B cell (primary cell): ENCODE data around the gene HIPK1. TPM values are rescaled to one million over a fixed set of nuclear protein-coding genes. Genes with fewer than 3 reads are reported as not detected.

Experiments
- ATAC-seq: fragments of 200-7000 bp; cut with Tn5 transposase; one replicate; pipeline ENCODE4 v1.10.0; 2021; ENCODE audit warnings: low read depth, mild to moderate bottlenecking, moderate number of reproducible peaks, moderate library complexity
- CTCF ChIA-PET: fragments of 350-600 bp; sonication (Branson Sonifier 250); formaldehyde crosslinking; loops from one replicate; lab custom pipeline; 2021; ENCODE audit warnings: antibody characterized with exemption, inconsistent platforms; lab: Charles Lee
- POLR2A ChIA-PET: fragments of 350-600 bp; sonication (Branson Sonifier 250); formaldehyde crosslinking; loops from one replicate; lab custom pipeline; 2021; ENCODE audit warnings: antibody characterized with exemption; lab: Charles Lee
- DNase-seq: peaks from one replicate; pipeline ENCODE4 v3.0.0; 2013
- H2AFZ ChIP-seq: 2 replicates; pipeline ENCODE4 v1.6.1; 2012; ENCODE audit warnings: mild to moderate bottlenecking, low read depth, low read length; ENCODE audit not compliant: insufficient read depth, poor library complexity, severe bottlenecking
- H3K27ac ChIP-seq, 2 donors: 1 replicate in 1 of 2; 2 replicates in 1 of 2; pipeline ENCODE4 v1.5.1; 2012 to 2013; ENCODE audit warnings: low read length in 2 of 2, mild to moderate bottlenecking in 2 of 2, moderate library complexity in 1 of 2
- H3K27me3 ChIP-seq, 4 experiments: fragments of 200-600 bp in 1 of 4; sonication (generic) in 1 of 4; replicated peaks in 1 of 4; 1 replicate in 2 of 4; 2 replicates in 2 of 4; pipeline versions ENCODE4 v1.6.1 to v1.7.0; 2013 to 2016; ENCODE audit warnings: low read length in 3 of 4, mild to moderate bottlenecking in 2 of 4, mixed read lengths in 1 of 4, moderate library complexity in 1 of 4; ENCODE audit not compliant: insufficient read depth in 4 of 4, control insufficient read depth in 3 of 4; ENCODE audit errors: control extremely low read depth in 1 of 4
- H3K36me3 ChIP-seq, 2 experiments: replicated peaks in 1 of 2; 1 replicate in 1 of 2; 2 replicates in 1 of 2; pipeline versions ENCODE4 v1.6.1 to v1.7.1; 2013; ENCODE audit warnings: low read length in 1 of 2; ENCODE audit not compliant: insufficient read depth in 2 of 2, control insufficient read depth in 1 of 2; ENCODE audit errors: control extremely low read depth in 1 of 2, extremely low read depth in 1 of 2
- H3K4me1 ChIP-seq, 2 donors: fragments of 200-600 bp in 1 of 2; sonication (generic) in 1 of 2; 1 replicate in 1 of 2; 2 replicates in 1 of 2; pipeline versions ENCODE4 v1.5.1 to v1.6.1; 2013 to 2017; ENCODE audit warnings: low read length in 2 of 2; ENCODE audit not compliant: control insufficient read depth in 2 of 2, insufficient read depth in 2 of 2
- H3K4me2 ChIP-seq: replicated peaks from 2 replicates; pipeline ENCODE3; 2012; ENCODE audit warnings: mild to moderate bottlenecking, low read depth, low read length; ENCODE audit not compliant: poor library complexity, severe bottlenecking
- H3K4me3 ChIP-seq, 5 experiments: fragments of 200-600 bp in 1 of 5; sonication (generic) in 1 of 5; 1 replicate in 3 of 5; 2 replicates in 2 of 5; pipeline versions ENCODE4 v1.5.1 to v1.7.0; 2011 to 2016; ENCODE audit warnings: low read length in 4 of 5, mild to moderate bottlenecking in 4 of 5, low read depth in 2 of 5, control low read depth in 1 of 5, moderate library complexity in 1 of 5; ENCODE audit not compliant: insufficient read depth in 1 of 5; ENCODE audit errors: control extremely low read depth in 1 of 5, extremely low read depth in 1 of 5
- H3K79me2 ChIP-seq: fragments of 200-600 bp; sonication (generic); one replicate; pipeline ENCODE4 v1.6.0; 2016; ENCODE audit warnings: low read length; ENCODE audit not compliant: control insufficient read depth, insufficient read depth
- H3K9ac ChIP-seq: fragments of 200-600 bp; sonication (generic); 2 replicates; pipeline ENCODE4 v1.6.1; 2017; ENCODE audit warnings: mild to moderate bottlenecking, low read length, moderate library complexity
- H3K9me3 ChIP-seq, 3 donors: one replicate each; pipeline versions ENCODE4 v1.6.1 to v1.7.1; 2013; ENCODE audit warnings: low read length in 2 of 3; ENCODE audit not compliant: control insufficient read depth in 2 of 3, insufficient read depth in 1 of 3; ENCODE audit errors: control extremely low read depth in 1 of 3
- H4K20me1 ChIP-seq: 2 replicates; pipeline ENCODE4 v1.6.0; 2012; ENCODE audit warnings: mild to moderate bottlenecking, low read length; ENCODE audit not compliant: insufficient read depth, control insufficient read depth, poor library complexity, severe bottlenecking
- H3K27ac Mint-ChIP-seq: one replicate; pipeline ENCODE4 v1.8.0; 2021; ENCODE audit warnings: mixed read lengths
- H3K27me3 Mint-ChIP-seq: one replicate; pipeline ENCODE4 v1.8.0; 2021; ENCODE audit warnings: mixed read lengths
- H3K4me1 Mint-ChIP-seq: one replicate; pipeline ENCODE4 v1.8.0; 2021; ENCODE audit warnings: mixed read lengths
- H3K4me3 Mint-ChIP-seq: one replicate; pipeline ENCODE4 v1.8.0; 2021; ENCODE audit warnings: mixed read lengths
- H3K9me3 Mint-ChIP-seq: one replicate; pipeline ENCODE4 v1.8.0; 2022; ENCODE audit warnings: mixed read lengths; ENCODE audit not compliant: insufficient read depth
- EZH2 ChIP-seq: IDR thresholded peaks from 2 replicates; pipeline ENCODE4 v1.6.1; 2012; ENCODE audit warnings: borderline replicate concordance, low read depth, mild to moderate bottlenecking, moderate library complexity, low read length; ENCODE audit not compliant: insufficient read depth, poor library complexity, severe bottlenecking
- WGBS: methylation state at CpG from one replicate; pipeline ENCODE4 v1.1.5; 2013; ENCODE audit warnings: missing lambda C conversion rate; ENCODE audit not compliant: insufficient coverage; 5-methylcytosine and 5-hydroxymethylcytosine counted together
- intact Hi-C: fragments of 100-400 bp; cut with micrococcal nuclease; formaldehyde crosslinking; loops from one replicate; pipeline ENCODE4 v1.10.0; 2022
- polyA plus RNA-seq: library from polyadenylated mRNA; depleted of rRNA; stranded (reverse); fragments of >200 nt; gene quantifications from 2 replicates; pipeline ENCODE4 v1.2.3, GENCODE V29; 2012
- total RNA-seq, 2 donors: library from RNA; stranded (reverse); fragments of 120-200 nt in 1 of 2; gene quantifications; 1 replicate in 1 of 2; 2 replicates in 1 of 2; pipeline versions ENCODE4 v1.2.3 to v1.2.4, GENCODE V29; 2013 to 2022
- TF ChIP-seq, protein P1 (sequence below): fragments of 200-600 bp; IDR thresholded peaks from one replicate; pipeline ENCODE4 v1.8.0; 2022; ENCODE audit warnings: antibody characterized with exemption, mild to moderate bottlenecking

The HIPK1 gene
- total and polyA plus RNA-seq, 2 donors (not counting 1 experiment from before 2014, with no cell fraction given), result 13.6 to 48.0 TPM

DNA sequence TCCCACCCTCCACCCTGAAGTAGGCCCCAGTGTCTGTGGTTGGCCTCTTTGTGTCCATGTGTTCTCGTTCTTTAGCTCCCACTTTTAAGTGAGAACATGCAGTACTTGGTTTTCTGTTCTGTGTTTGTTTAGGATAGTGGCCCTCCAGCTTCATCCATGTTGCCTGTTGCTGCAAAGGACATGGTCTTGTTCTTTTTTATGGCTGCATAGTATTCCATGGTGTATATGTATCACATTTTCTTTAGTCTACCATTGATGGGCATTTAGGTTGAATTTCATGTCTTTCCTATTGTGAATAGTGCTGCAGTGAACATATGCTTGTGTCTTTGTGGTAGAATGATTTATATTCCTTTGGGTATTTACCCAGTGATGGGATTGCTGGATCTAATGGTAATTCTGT, 6.1 kb downstream of the HIPK1 start:
- no peak overlapping the region for H3K9ac ChIP-seq
- H3K27ac Mint-ChIP-seq, result no peak overlapping the region
- ATAC-seq (no peak), DNase-seq (no peak)
- intact Hi-C loops, result no loop called here
- ChIA-PET POLR2A (no interaction called here), CTCF (interaction anchor here (0.6 to 1.6 kb wide), 3 partner anchors 15 to 707 kb away, joined by 3 to 4 read pairs (median 4); no protein-coding TSS in a partner anchor)
- H3K27me3 Mint-ChIP-seq, result no peaks in the 10 kb centered on the region
- peaks cover 65% of the 10 kb centered on the region for H4K20me1 ChIP-seq
- H3K36me3 ChIP-seq, result no peaks in the 10 kb centered on the region
- peaks cover 0 to 3% (median 0%) of the 10 kb centered on the region in 3 donors for H3K9me3 ChIP-seq
- H3K4me1 Mint-ChIP-seq, result peaks cover 71% of the 10 kb centered on the region
- no CpG with 5 or more reads among the region's 1 CpG for WGBS
- H3K79me2 ChIP-seq, result peaks cover 98% of the 10 kb centered on the region
- H2AFZ ChIP-seq, result no peak overlapping the region
- H3K4me2 ChIP-seq, result no peak overlapping the region
- TF ChIP-seq EZH2, result no peak
- TF ChIP-seq, protein P1, sequence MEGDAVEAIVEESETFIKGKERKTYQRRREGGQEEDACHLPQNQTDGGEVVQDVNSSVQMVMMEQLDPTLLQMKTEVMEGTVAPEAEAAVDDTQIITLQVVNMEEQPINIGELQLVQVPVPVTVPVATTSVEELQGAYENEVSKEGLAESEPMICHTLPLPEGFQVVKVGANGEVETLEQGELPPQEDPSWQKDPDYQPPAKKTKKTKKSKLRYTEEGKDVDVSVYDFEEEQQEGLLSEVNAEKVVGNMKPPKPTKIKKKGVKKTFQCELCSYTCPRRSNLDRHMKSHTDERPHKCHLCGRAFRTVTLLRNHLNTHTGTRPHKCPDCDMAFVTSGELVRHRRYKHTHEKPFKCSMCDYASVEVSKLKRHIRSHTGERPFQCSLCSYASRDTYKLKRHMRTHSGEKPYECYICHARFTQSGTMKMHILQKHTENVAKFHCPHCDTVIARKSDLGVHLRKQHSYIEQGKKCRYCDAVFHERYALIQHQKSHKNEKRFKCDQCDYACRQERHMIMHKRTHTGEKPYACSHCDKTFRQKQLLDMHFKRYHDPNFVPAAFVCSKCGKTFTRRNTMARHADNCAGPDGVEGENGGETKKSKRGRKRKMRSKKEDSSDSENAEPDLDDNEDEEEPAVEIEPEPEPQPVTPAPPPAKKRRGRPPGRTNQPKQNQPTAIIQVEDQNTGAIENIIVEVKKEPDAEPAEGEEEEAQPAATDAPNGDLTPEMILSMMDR, result no peak
- peaks cover 32 to 38% of the 10 kb centered on the region in 2 donors for H3K4me1 ChIP-seq
- H3K4me3 ChIP-seq, result no peak overlapping the region
- no peak overlapping the region for H3K4me3 Mint-ChIP-seq
- no peaks in the 10 kb centered on the region for H3K27me3 ChIP-seq
- H3K9me3 Mint-ChIP-seq, result no peaks in the 10 kb centered on the region
- H3K27ac ChIP-seq, result no peak overlapping the region

DNA sequence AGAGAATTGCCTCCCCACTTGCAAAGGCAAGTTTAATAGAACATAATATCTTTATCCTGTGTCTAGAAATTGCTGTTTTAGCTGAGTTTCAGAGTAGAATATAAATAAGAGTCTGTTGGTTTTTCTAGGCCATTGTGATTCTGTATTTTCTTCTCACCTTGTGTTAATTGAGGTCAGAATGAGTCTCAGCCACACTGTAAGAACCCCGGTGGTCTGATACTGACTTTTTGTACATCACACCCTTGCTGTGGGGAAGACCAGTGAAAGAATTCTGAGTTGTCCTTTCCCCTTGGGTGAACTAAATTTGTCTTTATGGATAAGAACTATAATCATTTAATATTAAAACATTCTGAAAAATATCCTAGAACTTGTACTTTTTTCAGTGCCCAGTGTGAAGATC, 6.8 kb downstream of the HIPK1 start:
- no peak for TF ChIP-seq EZH2
- TF ChIP-seq, protein P1, result no peak
- peaks cover 57% of the 10 kb centered on the region for H4K20me1 ChIP-seq
- ATAC-seq (no peak), DNase-seq (no peak)
- intact Hi-C loops, result no loop called here
- no peak overlapping the region for H3K4me3 Mint-ChIP-seq
- H3K9me3 Mint-ChIP-seq, result no peaks in the 10 kb centered on the region
- H3K36me3 ChIP-seq, result peaks cover 0 to 6% of the 10 kb centered on the region in 2 experiments
- peaks cover 32 to 36% of the 10 kb centered on the region in 2 donors for H3K4me1 ChIP-seq
- H3K4me1 Mint-ChIP-seq, result peaks cover 71% of the 10 kb centered on the region
- peaks cover 0 to 3% (median 0%) of the 10 kb centered on the region in 3 donors for H3K9me3 ChIP-seq
- no peak overlapping the region for H2AFZ ChIP-seq
- no peak overlapping the region for H3K9ac ChIP-seq
- ChIA-PET CTCF (no interaction called here), POLR2A (no interaction called here)
- H3K27me3 Mint-ChIP-seq, result no peaks in the 10 kb centered on the region
- H3K4me2 ChIP-seq, result no peak overlapping the region
- H3K27me3 ChIP-seq, result no peaks in the 10 kb centered on the region
- H3K27ac Mint-ChIP-seq, result no peak overlapping the region
- H3K79me2 ChIP-seq, result peaks cover 98% of the 10 kb centered on the region
- H3K27ac ChIP-seq, result no peak overlapping the region
- no peak overlapping the region for H3K4me3 ChIP-seq
- WGBS, result no CpG with 5 or more reads among the region's 1 CpG
